GM12892 (cell line): ENCODE measurements around the gene SIGLECL1.
A peak's percentile ranks its signal among the peaks of the same experiment; 100 is the strongest.

ENCODE experiments used
- DNase-seq: peaks from one replicate; pipeline ENCODE4 v3.0.0; 2011; ENCODE audit not compliant: insufficient read length
- FAIRE-seq: peaks from 2 replicates; lab custom pipeline; 2011; peaks lifted over from hg19 to GRCh38; lab: Jason Lieb, UNC
- POLR2A ChIP-seq: IDR thresholded peaks from 2 replicates; pipeline ENCODE4 v1.6.1; 2011; ENCODE audit warnings: low read depth, low read length, control low read depth
- POLR2AphosphoS5 ChIP-seq: IDR thresholded peaks from 2 replicates; pipeline ENCODE4 v1.6.1; 2011; ENCODE audit warnings: low read depth, low read length, control low read depth
- TAF1 ChIP-seq: IDR thresholded peaks from 2 replicates; pipeline ENCODE4 v1.6.1; 2011; ENCODE audit warnings: low read depth, mild to moderate bottlenecking, control low read depth, low read length, borderline replicate concordance

Gene SIGLECL1

GRCh38 chr19:51257471-51257870, 6.6 kb downstream of the SIGLECL1 start:
- no peak for DNase-seq
- FAIRE-seq = peak; percentile 73
- TF ChIP-seq POLR2A = no peak
- TF ChIP-seq POLR2AphosphoS5 = no peak
- no peak for TF ChIP-seq TAF1

- DNase-seq (no peak), FAIRE-seq (peak; percentile 48)
- TF ChIP-seq POLR2AphosphoS5 = no peak
- TF ChIP-seq TAF1 = no peak
- TF ChIP-seq POLR2A = no peak
These were observed 7.6 kb downstream of the SIGLECL1 start for GRCh38 chr19:51258165-51259160.

- peak; percentile 93 for FAIRE-seq
- TF ChIP-seq TAF1 (no peak), POLR2A (no peak), POLR2AphosphoS5 (no peak)
- no peak for DNase-seq
These were observed 8.7 kb downstream of the SIGLECL1 start for GRCh38 chr19:51259348-51260245.

GRCh38 chr19:51263808-51264207, 12.9 kb downstream of the SIGLECL1 start:
- no peak for TF ChIP-seq TAF1
- TF ChIP-seq POLR2AphosphoS5 = no peak
- no peak for TF ChIP-seq POLR2A
- FAIRE-seq = no peak
- DNase-seq = no peak

GRCh38 chr19:51271067-51271466, 20.2 kb downstream of the SIGLECL1 start:
- no peak for FAIRE-seq
- TF ChIP-seq POLR2A = no peak
- TF ChIP-seq POLR2AphosphoS5 = no peak
- TF ChIP-seq TAF1 = no peak
- DNase-seq = no peak

GRCh38 chr19:51272183-51272810, 21.4 kb downstream of the SIGLECL1 start:
- FAIRE-seq (no peak), DNase-seq (no peak)
- TF ChIP-seq POLR2A (no peak), TAF1 (no peak), POLR2AphosphoS5 (no peak)

GRCh38 chr19:51274049-51274770, 23.3 kb downstream of the SIGLECL1 start:
- TF ChIP-seq TAF1 (no peak), POLR2AphosphoS5 (no peak), POLR2A (no peak)
- DNase-seq (no peak), FAIRE-seq (no peak)

GRCh38 chr19:51277112-51277511, 26.2 kb downstream of the SIGLECL1 start:
- TF ChIP-seq TAF1 (no peak), POLR2AphosphoS5 (no peak), POLR2A (no peak)
- DNase-seq (no peak), FAIRE-seq (no peak)

GRCh38 chr19:51282335-51282734, 31.5 kb downstream of the SIGLECL1 start:
- TF ChIP-seq TAF1 = no peak
- TF ChIP-seq POLR2AphosphoS5 = no peak
- TF ChIP-seq POLR2A = no peak
- FAIRE-seq (no peak), DNase-seq (no peak)

GRCh38 chr19:51285682-51286081, 34.8 kb downstream of the SIGLECL1 start:
- DNase-seq = no peak
- TF ChIP-seq POLR2AphosphoS5 (no peak), TAF1 (no peak), POLR2A (no peak)
- FAIRE-seq = no peak
